Stromal cell of bone marrow (primary cell): ENCODE measurements around the gene CRACDL.
"Not testable (repeated sequence)": the region's sequence is repeated elsewhere in the genome, so short reads cannot be mapped to it uniquely, and the experiment has no call there.

ENCODE experiments used
- DNase-seq: peaks from one replicate; pipeline ENCODE4 v3.0.0-alpha.2; 2012; ENCODE audit warnings: low read depth

CRACDL gene

DNA sequence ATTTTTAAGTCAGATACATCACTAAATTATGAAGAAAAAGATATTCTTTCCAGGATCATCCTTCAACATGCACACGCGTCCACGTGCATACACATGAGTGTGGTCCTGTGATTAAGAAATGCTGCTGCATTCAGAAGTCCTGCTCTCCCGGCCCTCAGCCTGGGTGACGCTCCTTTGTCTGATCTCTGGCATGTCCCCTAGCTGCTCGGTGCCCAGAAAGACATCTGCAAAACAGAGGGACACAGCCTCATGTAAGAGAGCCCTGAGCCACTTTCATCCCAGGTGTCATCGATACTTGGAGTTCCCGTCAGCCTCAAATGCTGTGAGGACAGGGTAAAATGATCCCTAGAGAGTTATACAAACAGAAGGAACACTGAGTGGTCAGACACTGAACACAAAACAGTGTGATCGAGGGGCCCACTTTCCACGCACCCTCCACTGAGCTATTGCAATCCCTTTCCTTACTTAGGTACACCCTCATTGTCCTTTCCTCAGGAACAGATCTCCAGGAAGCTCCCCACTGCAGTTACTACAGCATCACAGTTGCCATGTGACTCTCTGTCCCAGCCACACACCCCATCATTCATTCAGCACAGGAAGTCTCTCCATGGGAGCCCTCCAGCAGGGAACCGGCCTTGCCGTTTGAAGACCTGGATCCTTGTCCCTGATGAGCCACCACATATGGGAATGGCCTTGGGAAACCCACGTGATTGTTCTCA, 32.1 kb downstream of the CRACDL start:
- no peak for DNase-seq

DNA sequence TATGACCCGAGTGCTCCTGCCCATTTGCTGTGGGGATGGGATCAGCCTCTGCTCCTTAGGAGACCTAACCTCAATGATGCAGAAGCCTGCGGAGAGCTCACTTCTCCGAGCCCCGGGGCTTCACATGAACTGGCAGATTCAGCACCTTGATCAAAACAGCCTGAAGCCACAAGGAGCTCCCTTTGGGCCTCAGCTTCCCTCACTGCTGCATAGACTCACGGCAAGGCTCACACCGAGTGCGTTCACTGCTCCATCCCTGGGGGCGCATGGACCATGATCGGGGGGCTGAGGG, 33.0 kb downstream of the CRACDL start:
- DNase-seq = no peak

DNA sequence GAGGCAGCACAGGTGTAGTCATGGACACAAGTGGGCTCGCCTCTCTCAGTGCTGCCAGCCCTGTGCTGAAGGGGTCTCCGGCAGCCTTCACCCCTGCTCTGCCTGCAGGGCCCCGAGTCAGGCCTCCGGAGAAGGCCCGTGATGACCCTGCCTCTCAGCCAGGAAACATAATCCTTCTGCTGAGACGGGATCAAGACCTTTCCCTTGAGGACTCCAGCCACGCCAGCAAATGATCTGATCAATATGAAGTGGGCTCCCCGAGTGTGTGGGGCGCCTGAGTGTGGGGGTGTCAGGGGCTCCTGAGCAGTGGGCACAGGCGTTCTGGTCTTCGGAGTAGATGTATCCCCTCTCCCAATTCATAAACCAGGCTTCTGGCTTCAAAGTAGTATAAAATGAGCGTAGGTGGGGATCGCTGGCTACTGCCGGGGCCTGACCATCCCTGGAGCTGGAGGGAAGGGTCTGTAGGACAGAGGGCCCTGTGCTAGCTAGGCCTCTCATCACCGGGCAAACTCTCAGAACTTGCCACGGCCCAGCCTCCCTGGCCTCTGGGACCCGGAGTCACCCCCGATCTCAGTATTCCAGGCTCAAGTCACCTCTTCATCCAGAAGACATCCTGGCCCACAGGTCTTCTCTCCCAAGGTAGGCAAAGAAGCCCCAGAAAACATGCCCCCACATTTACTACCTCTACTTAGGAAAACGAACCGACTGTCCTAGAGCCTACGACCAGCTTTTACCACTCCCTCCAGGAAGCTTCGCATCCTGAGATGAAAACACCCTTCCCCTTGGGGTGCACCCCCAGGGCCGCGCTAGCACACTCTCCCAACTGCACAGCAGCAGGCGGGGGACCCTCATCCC, 33.6 kb downstream of the CRACDL start:
- DNase-seq = no peak

DNA sequence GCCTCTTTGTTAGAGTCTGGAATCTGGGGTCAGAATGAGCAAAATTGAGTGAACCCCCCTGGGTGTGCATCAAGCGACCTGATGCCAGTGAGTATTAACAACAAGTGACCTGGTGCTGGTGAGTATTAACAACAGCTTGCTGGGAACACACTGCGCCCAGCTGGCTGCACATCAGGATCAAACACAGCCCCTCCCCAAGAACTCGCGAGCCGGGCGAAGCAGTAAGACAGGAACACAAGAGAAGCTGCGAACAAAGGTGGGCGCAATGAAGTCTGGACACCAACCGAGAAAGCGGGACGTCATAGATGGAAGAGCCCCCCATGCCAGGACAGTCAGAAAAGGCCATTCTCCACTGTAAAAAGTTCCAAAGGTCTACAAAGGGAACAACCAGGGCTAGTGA, 34.3 kb downstream of the CRACDL start:
- no peak for DNase-seq

DNA sequence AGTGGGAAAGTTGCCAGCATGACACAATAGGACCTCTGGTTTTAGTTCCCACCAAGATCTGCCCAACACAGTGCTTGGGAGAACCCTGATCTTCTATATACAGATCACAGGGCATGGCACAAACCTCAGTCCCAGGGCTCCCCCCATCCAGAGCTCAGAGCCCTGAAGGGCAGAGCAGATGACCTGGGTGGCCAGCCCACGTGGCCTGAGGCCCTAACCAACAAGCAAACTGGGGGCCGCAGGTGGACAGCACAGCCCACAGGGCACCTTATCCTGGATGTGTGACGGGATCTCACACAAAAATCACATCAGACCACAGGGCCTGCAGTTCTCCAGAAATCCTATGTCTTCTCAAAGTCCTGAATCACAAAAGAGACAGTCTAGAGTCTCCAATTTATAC, 34.7 kb downstream of the CRACDL start:
- no peak for DNase-seq

DNA sequence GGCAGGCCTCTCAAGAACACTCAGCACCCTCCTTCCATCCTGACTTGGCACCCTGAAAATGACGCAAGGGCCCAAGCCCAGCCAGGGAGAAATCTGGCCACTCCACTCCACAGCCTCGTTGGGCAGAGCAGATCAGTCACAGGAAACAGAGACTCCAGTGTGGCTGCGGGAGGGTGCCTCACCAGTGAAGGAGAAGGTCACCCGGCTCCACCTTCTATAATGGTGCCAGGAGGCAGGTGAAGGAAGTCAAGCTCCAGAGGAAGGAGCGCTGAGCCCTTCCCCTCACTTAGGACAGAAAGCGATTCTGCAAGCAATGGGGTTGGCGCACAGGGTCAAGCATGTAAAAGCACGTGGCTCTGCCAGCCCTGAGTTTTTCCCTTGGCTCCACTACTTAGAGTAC, 35.3 kb downstream of the CRACDL start:
- no peak for DNase-seq

DNA sequence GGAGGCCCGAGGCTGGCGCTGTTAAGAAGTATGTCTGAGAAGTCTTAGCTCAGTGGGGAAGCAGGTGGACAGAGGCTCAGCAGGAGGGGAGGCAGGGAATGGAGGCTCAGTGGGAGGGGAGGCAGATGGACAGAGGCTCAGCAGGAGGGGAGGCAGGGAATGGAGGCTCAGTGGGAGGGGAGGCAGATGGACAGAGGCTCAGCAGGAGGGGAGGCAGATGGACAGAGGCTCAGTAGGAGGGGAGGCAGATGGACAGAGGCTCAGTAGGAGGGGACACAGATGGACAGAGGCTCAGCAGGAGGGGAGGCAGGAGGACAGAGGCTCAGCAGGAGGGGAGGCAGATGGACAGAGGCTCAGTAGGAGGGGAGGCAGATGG, 36.3 kb downstream of the CRACDL start:
- DNase-seq = not testable (repeated sequence)

DNA sequence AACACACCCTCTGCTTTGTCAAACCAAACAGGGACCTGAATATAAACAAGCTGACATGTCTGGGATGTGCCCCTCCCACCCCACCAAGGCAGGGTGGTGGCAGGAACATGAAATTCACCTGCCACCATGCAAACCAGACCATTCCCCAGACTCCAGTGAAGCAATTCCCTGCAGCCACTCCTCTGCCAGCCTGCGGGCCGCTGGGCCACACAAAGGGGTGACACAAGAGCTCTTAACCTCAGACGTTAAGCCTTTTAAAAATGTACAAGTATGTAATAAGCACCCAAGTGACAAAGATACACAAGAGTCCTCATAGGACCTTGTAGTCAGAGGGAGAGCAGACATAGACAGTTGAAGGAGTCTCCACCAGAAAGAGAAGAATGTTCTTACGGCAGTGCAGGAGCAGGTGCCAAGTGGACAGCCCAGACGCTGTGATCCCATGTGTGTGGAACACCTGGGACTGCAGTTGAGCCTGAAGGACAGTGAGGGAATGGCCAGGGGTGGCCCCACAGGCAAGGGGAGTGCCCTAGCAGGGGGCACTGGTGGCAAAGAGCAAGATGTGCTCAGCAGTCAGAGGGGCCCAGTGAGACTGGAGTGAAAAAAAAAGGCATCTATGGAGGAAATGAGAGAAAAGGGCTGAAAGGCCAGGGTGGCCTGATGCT, 36.9 kb downstream of the CRACDL start:
- no peak for DNase-seq

DNA sequence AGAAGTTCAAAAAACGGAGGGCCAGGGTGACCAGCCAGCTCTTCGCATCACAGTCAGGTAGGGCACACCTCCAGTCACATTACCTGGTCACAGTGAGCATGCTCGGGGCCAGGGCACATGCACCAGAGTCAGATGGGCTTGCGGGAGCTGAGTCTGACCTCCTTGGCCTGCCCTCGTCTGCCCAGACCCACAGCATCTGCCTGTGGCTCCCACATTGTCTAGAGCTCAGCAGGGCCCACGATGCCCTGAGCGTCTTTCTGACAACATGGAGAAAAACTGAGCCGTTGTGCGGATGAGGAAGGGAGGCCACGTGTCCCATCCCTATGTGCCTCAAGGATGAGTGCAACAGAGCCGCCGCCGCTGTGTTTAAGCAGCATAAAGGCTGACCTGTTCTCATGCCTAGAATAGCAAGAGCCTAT, 37.6 kb downstream of the CRACDL start:
- no peak for DNase-seq

DNA sequence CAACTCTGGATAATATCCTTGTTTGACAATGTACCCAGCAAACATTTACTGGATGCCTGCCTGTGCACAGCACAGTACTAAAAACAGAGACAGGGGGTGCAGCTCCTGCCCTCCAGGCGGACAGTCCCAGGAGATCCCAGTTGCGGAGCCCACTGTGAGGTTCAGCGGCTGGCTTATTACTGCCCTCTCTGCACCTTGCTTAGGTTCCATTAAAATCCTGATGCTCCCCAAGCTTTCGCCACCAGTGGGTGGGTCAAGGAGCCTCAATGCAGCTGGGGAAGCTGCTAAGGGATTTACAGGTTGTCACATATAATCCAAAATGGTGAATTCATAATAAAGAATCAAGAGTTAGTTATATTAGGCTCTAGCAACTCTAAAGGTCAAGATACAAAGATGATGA, 38.3 kb downstream of the CRACDL start:
- no peak for DNase-seq

DNA sequence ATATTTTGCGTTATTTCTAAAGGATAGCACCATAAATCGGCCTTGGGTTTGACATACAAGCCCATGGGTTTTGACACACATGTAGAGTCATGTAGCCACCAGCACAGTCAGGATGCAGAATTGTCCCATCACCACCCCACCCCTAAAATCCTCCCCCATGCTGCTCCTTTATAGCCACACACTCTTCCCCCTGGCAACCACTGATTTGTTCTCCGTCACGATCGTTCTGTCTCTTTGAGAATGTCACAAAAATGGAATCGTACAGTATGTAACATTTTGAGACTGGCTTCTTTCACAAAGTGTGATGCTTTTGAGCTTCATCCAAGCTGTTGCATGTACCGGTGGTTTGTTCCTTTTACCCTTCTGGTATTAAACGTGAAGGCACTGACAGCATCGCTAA, 39.1 kb downstream of the CRACDL start:
- no peak for DNase-seq

DNA sequence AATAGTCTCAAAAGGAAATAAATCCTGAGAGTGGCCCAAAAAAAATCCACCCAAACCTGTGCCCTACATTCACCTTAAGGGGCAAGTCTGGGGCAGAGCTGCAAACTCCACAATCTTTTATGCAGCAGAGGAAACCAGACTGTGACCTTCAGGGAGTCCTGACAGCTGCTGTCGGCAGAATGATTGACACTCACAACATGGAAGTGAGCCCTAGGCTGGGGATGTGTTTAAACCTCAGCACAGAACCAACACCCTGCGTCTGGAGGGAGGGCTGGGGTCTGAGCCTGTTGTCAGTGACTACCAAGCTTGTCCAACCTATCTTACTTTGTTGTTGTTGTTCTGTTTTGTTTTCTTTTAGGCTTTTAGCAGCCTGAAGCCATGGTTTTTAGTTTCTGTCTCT, 39.6 kb downstream of the CRACDL start:
- no peak for DNase-seq

DNA sequence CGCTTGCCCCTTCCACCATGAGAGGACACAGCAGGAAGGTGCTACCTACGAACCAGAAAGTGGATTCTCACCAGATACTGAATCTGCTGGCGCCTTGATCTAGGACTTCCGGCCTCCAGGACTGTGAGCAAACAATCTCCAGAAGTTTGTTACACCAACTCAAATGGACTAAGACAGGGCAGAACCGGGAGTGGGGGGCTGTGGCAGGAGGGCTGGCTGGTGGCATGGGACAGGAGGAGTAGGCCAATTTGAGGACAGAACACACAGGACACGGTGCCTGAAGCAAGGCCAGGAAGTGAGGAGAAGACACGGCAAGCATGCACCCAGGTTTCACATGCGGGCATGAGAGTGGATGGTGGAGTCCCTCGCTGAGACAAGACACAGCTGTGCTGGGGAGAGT, 40.1 kb downstream of the CRACDL start:
- DNase-seq = no peak

DNA sequence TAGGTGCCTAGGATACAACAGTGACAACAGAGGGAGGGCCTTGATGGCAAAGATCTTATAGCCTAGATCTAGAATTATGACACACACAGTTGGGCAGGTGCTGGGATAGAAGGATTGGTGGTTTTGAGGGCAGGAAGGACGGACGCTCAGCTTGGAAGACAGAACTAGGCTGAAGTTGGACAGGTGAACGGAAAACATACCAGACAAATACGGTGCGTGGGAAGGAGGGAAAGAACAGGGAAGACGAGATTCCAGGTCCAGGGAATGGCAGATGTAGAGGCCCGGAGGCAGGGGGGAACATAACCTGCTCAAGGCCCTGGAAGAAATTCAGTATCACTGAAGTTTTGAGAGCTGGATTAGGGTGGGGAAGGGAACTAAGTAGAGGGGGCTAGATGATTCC, 40.8 kb downstream of the CRACDL start:
- DNase-seq = no peak

DNA sequence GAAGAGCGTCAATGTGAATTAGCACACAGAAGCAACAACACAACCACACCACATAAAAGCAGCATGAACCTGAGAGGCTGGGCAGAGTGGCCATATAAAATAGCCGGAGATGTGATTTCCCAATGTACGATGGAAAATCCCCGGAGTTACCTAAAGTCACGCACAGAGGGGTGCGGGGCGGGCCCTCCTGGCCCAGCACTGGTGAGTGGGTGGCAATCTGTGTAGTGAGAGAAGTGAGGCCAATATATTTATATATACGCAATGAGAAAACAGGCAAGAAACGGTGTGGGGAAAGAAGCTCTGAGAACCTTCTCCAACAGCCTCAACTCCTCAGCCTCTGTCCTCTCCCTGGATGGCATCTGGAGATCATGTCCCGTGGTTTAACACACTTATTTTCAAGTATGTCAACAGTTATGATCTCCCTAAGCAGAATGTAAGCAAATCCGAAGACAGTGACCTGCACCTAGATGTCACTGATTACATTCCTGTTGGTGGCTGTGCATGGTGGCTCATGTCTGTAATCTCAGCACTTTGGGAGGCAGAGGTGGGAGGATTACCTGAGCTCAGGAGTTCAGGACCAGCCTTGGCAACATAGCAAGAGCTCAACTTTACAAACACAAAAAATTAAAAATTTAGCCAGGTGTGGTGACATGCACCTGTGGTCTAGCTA, 41.6 kb downstream of the CRACDL start:
- DNase-seq = no peak

DNA sequence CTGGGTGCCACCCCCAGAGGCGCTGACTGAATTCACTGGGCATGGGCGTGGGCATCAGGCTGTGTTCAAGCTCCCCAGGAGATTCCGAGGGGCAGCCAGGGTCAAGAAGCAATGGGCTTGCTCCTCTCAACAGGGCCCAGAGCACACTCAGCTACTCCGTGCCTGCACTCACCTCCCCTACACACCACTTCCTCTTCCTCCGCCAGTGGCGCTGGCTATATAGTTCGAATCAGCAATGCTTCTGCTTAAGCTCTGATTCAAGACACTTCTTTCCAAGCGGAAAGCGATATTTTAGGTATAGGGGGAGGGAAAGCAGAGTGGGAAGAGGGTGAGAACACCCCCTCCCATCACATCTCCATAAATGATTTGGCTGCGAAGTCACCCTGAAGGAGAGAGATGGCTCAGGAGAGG, 42.1 kb downstream of the CRACDL start:
- no peak for DNase-seq

DNA sequence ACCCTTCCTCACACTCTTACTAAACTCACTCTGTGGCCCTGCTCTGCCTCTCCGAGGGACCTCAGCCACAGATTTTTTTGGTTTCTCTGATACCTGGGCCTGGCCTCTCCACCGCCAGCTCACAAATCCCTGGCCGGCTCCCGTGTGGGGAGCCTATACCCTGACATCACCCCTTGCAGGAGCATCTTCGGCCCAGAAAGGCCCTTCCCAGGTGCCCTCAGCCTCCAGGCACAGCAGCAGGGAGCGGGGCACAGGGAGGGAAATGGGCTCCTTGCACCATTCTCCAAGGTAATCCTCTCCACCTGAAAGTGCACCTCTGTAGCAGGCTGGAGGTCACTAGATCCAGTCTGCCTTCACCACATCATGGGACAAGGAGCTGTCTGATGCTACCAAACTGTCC, 43.2 kb downstream of the CRACDL start:
- DNase-seq = no peak

DNA sequence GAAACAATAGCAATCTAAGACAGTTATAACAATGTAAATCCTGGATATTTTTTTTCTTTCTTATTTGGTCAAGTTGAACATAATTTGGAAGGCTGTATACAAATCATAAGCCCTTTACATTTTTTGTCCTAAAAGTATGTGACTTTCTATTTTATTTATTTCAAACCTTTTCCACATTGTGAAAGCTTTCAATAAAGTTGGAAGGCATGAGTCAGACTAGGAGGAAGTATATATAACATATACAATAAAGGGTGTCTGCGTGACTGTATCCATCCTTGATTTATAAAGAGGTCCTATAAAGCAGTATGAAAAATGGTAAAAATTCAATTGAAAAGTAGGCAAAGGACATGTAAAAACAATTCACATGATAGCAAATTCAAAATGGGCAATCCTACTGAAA, 44.4 kb downstream of the CRACDL start:
- no peak for DNase-seq

DNA sequence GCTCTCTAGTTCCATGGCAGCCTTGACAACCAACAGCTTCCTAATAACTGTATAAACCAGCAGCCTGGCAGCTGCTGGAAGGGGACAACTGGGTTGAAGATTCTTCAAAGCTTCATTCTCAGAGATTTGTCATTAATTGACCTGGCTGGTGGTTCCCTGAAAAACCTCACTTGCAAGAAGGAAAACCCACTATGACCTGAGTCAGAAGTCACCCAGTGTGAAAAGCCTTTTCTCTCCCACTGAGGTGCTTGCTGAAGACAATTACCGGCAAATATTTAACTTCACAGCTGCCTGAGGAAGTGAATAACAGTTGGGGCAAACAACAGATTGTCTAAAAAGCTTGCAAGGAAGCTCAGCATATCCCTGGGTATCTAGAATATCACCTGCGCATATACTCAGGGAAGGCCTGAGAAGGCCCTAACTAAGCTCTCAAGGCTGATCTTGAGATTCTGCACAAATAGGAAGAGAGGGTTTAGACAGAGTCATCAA, 49.9 kb downstream of the CRACDL start:
- no peak for DNase-seq

DNA sequence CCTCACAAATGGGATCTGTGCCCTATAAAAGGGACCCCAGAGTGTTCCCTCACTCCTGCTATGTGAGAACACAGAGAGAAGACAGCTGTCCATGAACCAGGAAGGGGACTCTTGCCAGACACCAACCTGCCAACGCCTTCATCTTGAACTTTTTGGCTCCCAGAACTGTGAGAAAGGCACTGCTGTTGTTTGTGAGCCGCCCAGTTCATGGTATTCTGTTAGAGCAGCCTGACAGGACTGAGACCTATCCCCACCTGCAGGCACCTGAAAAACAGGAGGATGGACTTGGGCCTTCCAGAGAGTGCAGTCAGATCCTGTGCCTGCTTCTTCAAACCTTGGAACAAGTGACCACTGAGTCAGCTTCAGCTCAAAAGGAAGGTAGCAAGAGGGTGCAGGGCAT, 51.4 kb downstream of the CRACDL start:
- no peak for DNase-seq

DNA sequence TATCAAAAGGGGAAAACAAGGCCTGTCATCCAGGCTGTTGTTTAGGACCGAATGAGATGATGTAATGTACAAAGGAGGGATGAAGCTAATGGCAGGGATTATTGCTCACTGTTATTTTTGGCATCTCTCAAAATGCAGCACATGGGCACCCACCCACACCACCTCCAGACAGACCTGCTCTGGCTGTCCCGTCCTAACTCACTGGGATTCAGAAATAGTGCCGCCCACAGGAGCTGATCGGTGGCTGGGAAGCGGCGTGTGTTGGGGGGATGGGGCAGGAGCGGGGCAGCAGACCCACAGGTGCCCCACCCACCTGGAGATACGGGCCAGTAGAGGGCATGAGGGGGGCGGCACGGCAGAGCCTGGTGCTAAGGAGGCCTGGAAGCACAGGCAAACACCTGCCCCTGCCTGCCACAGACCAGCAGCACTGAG, 52.2 kb downstream of the CRACDL start:
- no peak for DNase-seq

DNA sequence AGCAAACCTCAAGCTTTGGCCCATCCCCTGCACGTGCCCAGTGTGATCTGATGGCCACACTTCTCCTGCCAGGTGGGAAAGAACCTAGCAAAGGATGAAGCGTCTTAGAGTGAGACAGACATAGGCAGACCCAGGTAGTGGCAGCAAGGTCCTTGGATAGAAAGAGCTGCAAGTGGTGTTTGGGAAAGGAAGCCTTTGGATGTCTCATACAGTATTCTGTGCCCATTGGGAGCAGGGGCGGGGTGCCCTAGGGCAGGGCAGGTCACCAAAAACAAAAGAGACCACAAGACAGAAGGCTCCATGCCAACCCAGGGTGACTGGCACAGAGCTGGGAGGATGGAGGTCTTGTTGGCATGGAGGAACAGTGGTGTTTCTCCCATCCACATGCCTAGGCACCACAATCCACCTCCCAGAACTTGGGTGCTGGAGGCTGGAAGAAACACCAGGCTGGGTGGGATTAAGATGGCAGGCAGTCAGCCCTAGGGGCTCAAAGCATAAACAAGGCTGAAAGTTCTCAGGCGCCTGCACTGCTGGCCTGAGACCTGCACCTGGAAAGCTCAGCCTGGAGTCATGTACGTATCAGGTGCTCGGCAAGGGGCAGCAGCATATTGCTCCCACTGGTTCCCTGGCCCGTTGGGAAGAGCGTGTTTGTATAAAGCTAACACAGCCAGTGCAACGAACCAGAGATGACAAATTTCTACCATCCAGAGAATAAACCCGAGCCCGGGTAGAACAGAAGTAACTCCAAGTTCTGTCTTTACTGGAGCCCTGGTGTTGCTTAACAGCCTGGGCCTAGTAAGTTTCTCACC, 52.9 kb downstream of the CRACDL start:
- no peak for DNase-seq
